Measurements from ENCODE around the gene REXO5.
"Not testable (repeated sequence)": the region's sequence is repeated elsewhere in the genome, so short reads cannot be mapped to it uniquely, and the experiment has no call there.

REXO5 gene

GRCh38 chr16:20849589-20850390, 43.5 kb downstream of the REXO5 start:
- ATAC-seq (no peak), DNase-seq (peak; percentile 70)

- no peak for DNase-seq
- no peak for ATAC-seq
Observed at GRCh38 chr16:20850981-20851380, 44.7 kb downstream of the REXO5 start.

- ATAC-seq (no peak), DNase-seq (no peak)
Observed at GRCh38 chr16:20851601-20852000, 45.3 kb downstream of the REXO5 start.

GRCh38 chr16:20853143-20853542, 46.8 kb downstream of the REXO5 start:
- ATAC-seq (no peak), DNase-seq (no peak)

GRCh38 chr16:20853981-20854620, 47.8 kb downstream of the REXO5 start:
- no peak for ATAC-seq

GRCh38 chr16:20854963-20855362, 48.6 kb downstream of the REXO5 start:
- ATAC-seq (no peak), DNase-seq (no peak)

More at GRCh38 chr16:20853981-20854620, 47.8 kb downstream of the REXO5 start:
- DNase-seq: no peak

- DNase-seq (no peak), ATAC-seq (no peak)
Observed at GRCh38 chr16:20857281-20857680, 51.0 kb downstream of the REXO5 start.

GRCh38 chr16:20859229-20859628, 52.9 kb downstream of the REXO5 start:
- DNase-seq (no peak), ATAC-seq (no peak)

- DNase-seq (no peak), ATAC-seq (no peak)
Observed at GRCh38 chr16:20859699-20860098, 53.4 kb downstream of the REXO5 start.

- DNase-seq (no peak), ATAC-seq (no peak)
Observed at GRCh38 chr16:20860361-20860760, 54.0 kb downstream of the REXO5 start.

- not testable (repeated sequence) for ATAC-seq, DNase-seq
Observed at GRCh38 chr16:20860995-20861394, 54.7 kb downstream of the REXO5 start.

GRCh38 chr16:20862162-20862960, 56.0 kb downstream of the REXO5 start:
- DNase-seq (no peak), ATAC-seq (no peak)

- ATAC-seq, DNase-seq: not testable (repeated sequence)
Observed at GRCh38 chr16:20864376-20864775, 58.0 kb downstream of the REXO5 start.

GRCh38 chr16:20865420-20866131, 59.2 kb downstream of the REXO5 start:
- DNase-seq (no peak), ATAC-seq (peak; percentile 19)

GRCh38 chr16:20866145-20866772, 59.9 kb downstream of the REXO5 start:
- DNase-seq (peak; percentile 12), ATAC-seq (peak; percentile 32)

GRCh38 chr16:20866801-20867200, 60.5 kb downstream of the REXO5 start:
- DNase-seq (no peak), ATAC-seq (no peak)

GRCh38 chr16:20867585-20867984, 61.3 kb downstream of the REXO5 start:
- ATAC-seq (no peak), DNase-seq (no peak)

- DNase-seq (no peak), ATAC-seq (no peak)
Observed at GRCh38 chr16:20868890-20869289, 62.6 kb downstream of the REXO5 start.

- ATAC-seq: no peak
- DNase-seq: no peak
Observed at GRCh38 chr16:20870122-20870820, 63.9 kb downstream of the REXO5 start.

- ATAC-seq: no peak
- no peak for DNase-seq
Observed at GRCh38 chr16:20871258-20871657, 64.9 kb downstream of the REXO5 start.
